Activated CD4-positive, alpha-beta memory T cell treated with anti-CD3 and anti-CD28 coated beads, Interleukin-2, amount 10 ng/mL, durations not matched to agents 7 days and 5 days (primary cell): ENCODE results near the gene MXRA7. TPM values are rescaled to one million over a fixed set of nuclear protein-coding genes. Genes with fewer than 3 reads are reported as not detected.
"Not testable (repeated sequence)": the region's sequence is repeated elsewhere in the genome, so short reads cannot be mapped to it uniquely, and the experiment has no call there.

Source experiments
- CTCF ChIA-PET: fragments of 350-600 bp; sonication (Branson Sonifier 250); formaldehyde crosslinking; loops from one replicate; lab custom pipeline; 2021; ENCODE audit warnings: antibody characterized with exemption, inconsistent platforms; lab: Charles Lee
- POLR2A ChIA-PET: fragments of 350-600 bp; sonication (Branson Sonifier 250); formaldehyde crosslinking; loops from one replicate; lab custom pipeline; 2021; ENCODE audit warnings: antibody characterized with exemption; lab: Charles Lee
- DNase-seq: peaks from one replicate; pipeline ENCODE4 v3.0.0-alpha.2; 2020
- H3K27ac Mint-ChIP-seq: one replicate; pipeline ENCODE4 v1.8.0; 2021; ENCODE audit warnings: mild to moderate bottlenecking, mixed read lengths
- H3K27me3 Mint-ChIP-seq: one replicate; pipeline ENCODE4 v1.8.0; 2021; ENCODE audit warnings: mixed read lengths
- H3K36me3 Mint-ChIP-seq: one replicate; pipeline ENCODE4 v1.8.0; 2021; ENCODE audit warnings: low read depth, mixed read lengths
- H3K4me1 Mint-ChIP-seq: one replicate; pipeline ENCODE4 v1.8.0; 2021; ENCODE audit warnings: mixed read lengths
- H3K4me3 Mint-ChIP-seq: one replicate; pipeline ENCODE4 v1.8.0; 2021; ENCODE audit warnings: mild to moderate bottlenecking, mixed read lengths
- H3K9me3 Mint-ChIP-seq: one replicate; pipeline ENCODE4 v1.8.0; 2021; ENCODE audit warnings: mixed read lengths
- total RNA-seq, 2 experiments: library from RNA; stranded (reverse); gene quantifications; one replicate each; pipeline ENCODE4 v1.2.3, GENCODE V29; 2021

The MXRA7 gene
- total RNA-seq, 2 experiments from 2014 or later, result 7.5 to 8.5 TPM

- not testable (repeated sequence) for H3K9me3 Mint-ChIP-seq, H3K27me3 Mint-ChIP-seq, DNase-seq, H3K4me3 Mint-ChIP-seq, H3K27ac Mint-ChIP-seq
- ChIA-PET CTCF (interaction anchor here (0.5 to 0.6 kb wide), 2 partner anchors 9 to 29 kb away, joined by 3 read pairs; no protein-coding TSS in a partner anchor), POLR2A (interaction anchor here (0.6 to 1.5 kb wide), 4 partner anchors 9 to 51 kb away, joined by 3 read pairs; no protein-coding TSS in a partner anchor)
- Mint-ChIP-seq H3K4me1 (peaks cover 45% of the 10 kb centered on the region), H3K36me3 (peaks cover 90% of the 10 kb centered on the region)
Observed at GRCh38 chr17:76722977-76723376, 12.2 kb upstream of the MXRA7 start.

- H3K27me3 Mint-ChIP-seq, result no peaks in the 10 kb centered on the region
- no peak for DNase-seq
- POLR2A ChIA-PET, result interaction anchor here (0.7 to 1.5 kb wide), 2 partner anchors 10 to 50 kb away, joined by 3 read pairs; no protein-coding TSS in a partner anchor
- no peaks in the 10 kb centered on the region for H3K9me3 Mint-ChIP-seq
- no peak overlapping the region for H3K27ac Mint-ChIP-seq
- peaks cover 87% of the 10 kb centered on the region for H3K36me3 Mint-ChIP-seq
- no peak overlapping the region for H3K4me3 Mint-ChIP-seq
- peaks cover 46% of the 10 kb centered on the region for H3K4me1 Mint-ChIP-seq
- CTCF ChIA-PET, result no interaction called here
Observed at GRCh38 chr17:76722279-76722678, 11.5 kb upstream of the MXRA7 start.

GRCh38 chr17:76721463-76721862, 10.7 kb upstream of the MXRA7 start:
- DNase-seq, result no peak
- peaks cover 52% of the 10 kb centered on the region for H3K4me1 Mint-ChIP-seq
- ChIA-PET POLR2A (interaction anchor here (0.8 to 1.5 kb wide), 2 partner anchors 15 to 49 kb away, joined by 3 read pairs; partner anchors contain the start of gene SRSF2), CTCF (no interaction called here)
- H3K36me3 Mint-ChIP-seq, result peaks cover 90% of the 10 kb centered on the region
- H3K27ac Mint-ChIP-seq, result no peak overlapping the region
- no peaks in the 10 kb centered on the region for H3K27me3 Mint-ChIP-seq
- H3K9me3 Mint-ChIP-seq, result no peaks in the 10 kb centered on the region
- H3K4me3 Mint-ChIP-seq, result no peak overlapping the region

GRCh38 chr17:76720941-76721340, 10.2 kb upstream of the MXRA7 start:
- Mint-ChIP-seq H3K4me3 (no peak overlapping the region), H3K4me1 (peaks cover 57% of the 10 kb centered on the region), H3K27me3 (no peaks in the 10 kb centered on the region), H3K27ac (no peak overlapping the region), H3K9me3 (no peaks in the 10 kb centered on the region), H3K36me3 (peaks cover 92% of the 10 kb centered on the region)
- POLR2A ChIA-PET, result interaction anchor here (0.8 kb wide), 1 partner anchor 16 kb away, joined by 3 read pairs; the partner anchor contains the start of gene SRSF2
- DNase-seq, result no peak
- CTCF ChIA-PET, result no interaction called here

- H3K27ac Mint-ChIP-seq, result no peak overlapping the region
- H3K27me3 Mint-ChIP-seq, result no peaks in the 10 kb centered on the region
- H3K9me3 Mint-ChIP-seq, result no peaks in the 10 kb centered on the region
- no peak overlapping the region for H3K4me3 Mint-ChIP-seq
- H3K4me1 Mint-ChIP-seq, result peaks cover 59% of the 10 kb centered on the region
- peaks cover 92% of the 10 kb centered on the region for H3K36me3 Mint-ChIP-seq
- CTCF ChIA-PET, result interaction anchor here (0.6 kb wide), 1 partner anchor 498 kb away, joined by 4 read pairs; no protein-coding TSS in a partner anchor
- POLR2A ChIA-PET, result interaction anchor here (1.1 to 1.4 kb wide), 2 partner anchors 15 to 18 kb away, joined by 3 to 7 read pairs; partner anchors contain the start of gene MFSD11
- DNase-seq, result no peak
Observed at GRCh38 chr17:76720211-76720610, 9.4 kb upstream of the MXRA7 start.

- Mint-ChIP-seq H3K27ac (no peak overlapping the region), H3K27me3 (no peaks in the 10 kb centered on the region), H3K4me1 (peaks cover 62% of the 10 kb centered on the region), H3K9me3 (no peaks in the 10 kb centered on the region), H3K4me3 (no peak overlapping the region), H3K36me3 (peaks cover 91% of the 10 kb centered on the region)
- no peak for DNase-seq
- ChIA-PET POLR2A (interaction anchor here (1.0 to 7.4 kb wide), 3 partner anchors 8 to 42 kb away, joined by 3 to 59 read pairs (median 3); partner anchors contain the start of genes JMJD6 and METTL23), CTCF (no interaction called here)
Observed at GRCh38 chr17:76718516-76718915, 7.8 kb upstream of the MXRA7 start.

- H3K4me3 Mint-ChIP-seq, result no peak overlapping the region
- ChIA-PET POLR2A (interaction anchor here (0.9 to 7.4 kb wide), 7 partner anchors 9 to 45 kb away, joined by 3 to 59 read pairs (median 4); partner anchors contain the start of genes JMJD6, METTL23 and MFSD11), CTCF (interaction anchor here (1.0 to 5.8 kb wide), 3 partner anchors 9 to 36 kb away, joined by 4 to 36 read pairs (median 6); partner anchors contain the start of genes JMJD6 and METTL23)
- no peak for DNase-seq
- H3K4me1 Mint-ChIP-seq, result peaks cover 51% of the 10 kb centered on the region
- H3K27ac Mint-ChIP-seq, result peak overlapping the region; percentile 86
- H3K36me3 Mint-ChIP-seq, result peaks cover 81% of the 10 kb centered on the region
- no peaks in the 10 kb centered on the region for H3K9me3 Mint-ChIP-seq
- H3K27me3 Mint-ChIP-seq, result no peaks in the 10 kb centered on the region
Observed at GRCh38 chr17:76716839-76717215, 6.1 kb upstream of the MXRA7 start.

GRCh38 chr17:76716146-76716838, 5.5 kb upstream of the MXRA7 start:
- Mint-ChIP-seq H3K4me1 (peaks cover 49% of the 10 kb centered on the region), H3K27me3 (no peaks in the 10 kb centered on the region), H3K36me3 (peaks cover 76% of the 10 kb centered on the region), H3K27ac (peak overlapping the region; percentile 86), H3K9me3 (no peaks in the 10 kb centered on the region), H3K4me3 (no peak overlapping the region)
- DNase-seq, result peak; percentile 69
- ChIA-PET POLR2A (interaction anchor here (0.9 to 7.4 kb wide), 6 partner anchors 10 to 45 kb away, joined by 3 to 59 read pairs (median 6); partner anchors contain the start of genes JMJD6, METTL23 and MFSD11), CTCF (interaction anchor here (0.9 to 5.8 kb wide), 3 partner anchors 8 to 35 kb away, joined by 4 to 36 read pairs (median 6); partner anchors contain the start of genes JMJD6 and METTL23)

GRCh38 chr17:76715496-76715830, 4.7 kb upstream of the MXRA7 start:
- Mint-ChIP-seq H3K36me3 (peaks cover 67% of the 10 kb centered on the region), H3K9me3 (no peaks in the 10 kb centered on the region), H3K4me1 (peaks cover 46% of the 10 kb centered on the region), H3K27ac (peak overlapping the region; percentile 86), H3K4me3 (no peak overlapping the region), H3K27me3 (no peaks in the 10 kb centered on the region)
- DNase-seq, result no peak
- CTCF ChIA-PET, result interaction anchor here (1.2 to 5.8 kb wide), 4 partner anchors 11 to 44 kb away, joined by 3 to 36 read pairs (median 12); partner anchors contain the start of genes JMJD6 and METTL23
- POLR2A ChIA-PET, result interaction anchor here (2.0 to 7.4 kb wide), 2 partner anchors 11 to 17 kb away, joined by 7 to 59 read pairs; partner anchors contain the start of genes JMJD6 and METTL23

GRCh38 chr17:76714822-76715495, 4.2 kb upstream of the MXRA7 start:
- peaks cover 62% of the 10 kb centered on the region for H3K36me3 Mint-ChIP-seq
- DNase-seq, result peak; percentile 78
- H3K4me1 Mint-ChIP-seq, result peaks cover 47% of the 10 kb centered on the region
- ChIA-PET POLR2A (interaction anchor here (2.0 to 7.4 kb wide), 2 partner anchors 11 to 18 kb away, joined by 7 to 59 read pairs; partner anchors contain the start of genes JMJD6 and METTL23), CTCF (interaction anchor here (0.6 to 5.8 kb wide), 9 partner anchors 12 to 200 kb away, joined by 3 to 36 read pairs (median 5); partner anchors contain the start of genes JMJD6 and METTL23)
- peak overlapping the region; percentile 86 for H3K27ac Mint-ChIP-seq
- H3K4me3 Mint-ChIP-seq, result no peak overlapping the region
- H3K27me3 Mint-ChIP-seq, result no peaks in the 10 kb centered on the region
- no peaks in the 10 kb centered on the region for H3K9me3 Mint-ChIP-seq

- Mint-ChIP-seq H3K36me3 (peaks cover 56% of the 10 kb centered on the region), H3K27ac (no peak overlapping the region), H3K4me3 (no peak overlapping the region), H3K9me3 (no peaks in the 10 kb centered on the region), H3K27me3 (peaks cover 4% of the 10 kb centered on the region), H3K4me1 (peaks cover 53% of the 10 kb centered on the region)
- ChIA-PET POLR2A (interaction anchor here (1.3 to 7.4 kb wide), 4 partner anchors 9 to 23 kb away, joined by 3 to 59 read pairs (median 6); partner anchors contain the start of genes JMJD6, METTL23 and SRSF2), CTCF (interaction anchor here (0.6 to 5.8 kb wide), 14 partner anchors 9 to 200 kb away, joined by 3 to 36 read pairs (median 4); partner anchors contain the start of genes JMJD6 and METTL23)
- DNase-seq, result no peak
Observed at GRCh38 chr17:76714336-76714735, 3.6 kb upstream of the MXRA7 start.

GRCh38 chr17:76713765-76714164, 3.0 kb upstream of the MXRA7 start:
- H3K4me1 Mint-ChIP-seq, result peaks cover 54% of the 10 kb centered on the region
- H3K27ac Mint-ChIP-seq, result no peak overlapping the region
- peaks cover 51% of the 10 kb centered on the region for H3K36me3 Mint-ChIP-seq

More at GRCh38 chr17:76713765-76714164, 3.0 kb upstream of the MXRA7 start:
- Mint-ChIP-seq H3K27me3 (peaks cover 9% of the 10 kb centered on the region), H3K4me3 (no peak overlapping the region), H3K9me3 (no peaks in the 10 kb centered on the region)
- no peak for DNase-seq
- CTCF ChIA-PET, result interaction anchor here (0.9 to 5.8 kb wide), 14 partner anchors 10 to 199 kb away, joined by 3 to 36 read pairs (median 4); partner anchors contain the start of genes JMJD6 and METTL23
- POLR2A ChIA-PET, result interaction anchor here (1.3 to 7.4 kb wide), 4 partner anchors 9 to 24 kb away, joined by 3 to 59 read pairs (median 6); partner anchors contain the start of genes JMJD6, METTL23 and SRSF2
